NCI-H82 treated with DMSO at 0.1 percent for 48 hours (cell line): Measurements from ENCODE around the gene MGAT5.

Source experiments
- DNase-seq: peaks from one replicate; lab custom pipeline; 2025; ENCODE audit not compliant: unreplicated experiment; lab: John Stamatoyannopoulos, UW

MGAT5 gene

DNA sequence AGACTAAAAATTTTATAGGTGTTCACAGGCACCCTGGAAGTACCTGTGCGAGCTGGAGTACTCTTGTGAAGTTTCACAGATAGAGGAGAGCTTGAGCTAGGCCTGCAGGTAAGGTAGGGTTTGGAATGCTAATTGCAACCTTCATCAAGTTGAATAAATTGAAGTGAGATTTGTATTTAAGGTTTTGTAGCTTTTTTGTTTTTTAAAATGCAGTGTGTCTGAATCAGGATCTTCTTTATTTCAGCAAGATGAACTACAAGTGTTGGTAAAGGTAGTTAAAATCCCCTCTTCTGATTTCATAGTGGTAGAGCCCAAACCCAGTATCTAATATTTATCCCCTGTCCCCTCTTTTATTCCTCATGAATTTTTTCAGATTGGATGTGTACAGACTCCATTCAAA, 45.5 kb downstream of the MGAT5 start:
- no peak for DNase-seq

DNA sequence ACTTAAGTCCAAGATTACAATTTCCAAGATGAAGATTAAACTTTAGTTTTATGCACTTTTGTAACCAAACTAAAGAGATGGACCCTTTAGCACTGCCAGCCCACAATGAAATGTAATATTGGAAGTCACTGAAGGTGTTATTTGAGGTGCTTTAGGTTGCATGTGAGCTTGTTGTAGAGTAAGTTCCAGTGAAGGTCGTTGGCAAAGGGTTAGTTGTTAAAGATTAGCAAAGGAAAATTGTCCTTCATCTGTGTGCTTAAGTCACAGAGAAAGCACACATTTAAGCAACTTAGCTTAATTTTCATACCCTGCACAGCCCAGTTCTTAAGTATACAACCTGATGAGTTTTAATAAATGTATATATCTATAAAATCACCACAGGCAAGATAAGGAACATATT, 46.7 kb downstream of the MGAT5 start:
- DNase-seq = no peak

DNA sequence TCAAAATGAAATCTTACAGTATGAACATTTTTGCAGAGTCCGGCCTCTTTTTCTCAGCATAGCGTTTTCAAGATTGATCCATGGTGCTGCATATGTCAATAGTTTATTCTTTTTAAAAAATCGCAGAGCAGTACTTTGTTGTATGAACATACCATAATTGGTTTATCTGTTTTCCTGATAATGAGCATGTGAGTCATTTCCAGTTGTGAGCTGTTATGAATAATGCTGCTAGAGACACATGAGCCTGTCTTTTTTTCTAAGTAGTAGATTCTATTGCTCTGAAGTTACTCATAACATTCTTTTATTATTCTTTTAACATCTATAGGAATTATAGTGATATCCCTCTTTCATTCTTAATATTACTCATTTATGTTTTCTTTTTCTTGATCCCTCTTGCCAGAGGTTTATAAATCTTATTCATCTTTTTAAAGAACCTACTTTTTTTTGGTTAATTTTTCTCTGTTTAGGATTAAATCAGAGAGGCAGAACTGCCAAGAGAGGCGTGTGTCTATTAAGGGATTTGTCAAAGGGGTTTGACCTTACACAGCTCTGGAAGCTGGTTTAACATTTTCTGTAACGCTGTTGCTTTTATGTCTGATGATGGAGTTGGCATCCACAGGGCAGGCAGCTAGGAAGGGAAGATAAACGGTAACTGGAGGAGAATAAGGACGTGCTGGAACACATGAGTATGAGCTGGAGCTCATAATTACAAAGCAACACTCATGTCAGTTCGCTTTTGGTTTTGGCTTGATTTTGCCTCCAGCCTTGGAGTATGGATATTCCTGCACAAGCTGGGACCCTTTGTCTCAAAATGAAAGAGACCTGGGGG, 47.4 kb downstream of the MGAT5 start:
- no peak for DNase-seq

DNA sequence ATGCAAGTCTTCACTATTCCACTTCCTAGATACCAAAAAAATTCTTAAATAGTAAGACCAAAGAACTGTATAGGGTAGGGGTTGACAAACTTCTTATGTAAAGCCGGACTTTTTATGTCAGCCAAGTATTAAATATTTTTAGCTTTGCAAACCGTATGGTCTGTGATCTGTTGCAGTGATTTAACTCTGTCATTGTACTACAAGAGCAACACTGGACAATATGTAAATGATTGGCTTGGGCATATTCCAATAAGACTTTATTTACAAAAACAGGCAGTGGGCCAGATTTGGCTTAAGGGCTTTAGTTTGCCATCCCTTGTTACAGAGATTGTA, 48.0 kb downstream of the MGAT5 start:
- DNase-seq = no peak

DNA sequence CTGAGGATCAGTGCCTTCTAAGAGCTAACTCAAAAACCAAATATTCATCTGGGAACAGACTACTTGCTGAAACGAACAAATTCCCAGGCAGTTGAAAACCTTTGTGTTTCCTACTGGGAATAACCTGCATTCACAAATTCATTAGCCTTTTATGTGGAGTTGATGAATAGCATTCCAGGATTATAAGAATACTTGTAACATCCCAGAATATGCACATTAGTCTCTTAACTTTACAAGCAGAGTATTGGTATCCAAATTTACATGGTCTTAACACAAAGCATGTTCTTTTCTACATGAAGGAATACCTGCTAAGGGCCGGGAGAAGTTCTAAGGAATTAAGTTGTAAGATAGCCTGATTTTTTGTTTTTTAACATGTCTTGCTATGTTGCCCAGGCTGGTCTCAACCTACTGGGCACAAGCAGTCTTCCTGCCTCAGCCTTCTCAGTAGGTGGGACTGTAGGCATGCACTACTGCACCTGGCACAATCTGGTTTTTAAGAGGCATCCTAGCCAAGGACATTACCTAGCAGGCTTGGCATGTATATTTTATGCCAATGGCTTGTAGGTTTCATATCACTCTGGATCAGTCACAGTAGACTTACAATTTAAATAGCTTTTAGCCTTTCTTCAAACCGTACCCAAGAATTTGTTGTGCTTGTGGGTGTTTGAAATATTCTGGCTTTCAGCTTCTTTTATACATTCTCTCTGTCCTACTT, 50.7 kb downstream of the MGAT5 start:
- DNase-seq = no peak

DNA sequence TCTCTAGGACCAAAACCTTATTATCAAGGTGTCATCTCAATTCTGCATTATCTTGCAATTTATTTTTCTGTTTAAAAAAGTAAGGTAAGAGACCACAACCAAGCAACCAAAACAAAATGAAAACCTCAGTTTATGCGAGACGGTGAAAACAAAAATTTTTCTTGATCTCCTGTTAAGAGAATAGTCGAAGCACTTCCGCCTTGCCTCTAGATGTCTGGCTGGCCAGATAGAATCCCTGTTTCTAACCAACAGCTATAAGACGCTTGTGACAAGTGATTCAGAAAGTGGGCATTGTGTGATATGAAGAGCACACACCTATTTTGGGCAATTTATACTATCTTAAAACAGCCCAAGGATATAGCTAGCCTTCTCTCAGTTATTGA, 51.2 kb downstream of the MGAT5 start:
- DNase-seq = no peak

DNA sequence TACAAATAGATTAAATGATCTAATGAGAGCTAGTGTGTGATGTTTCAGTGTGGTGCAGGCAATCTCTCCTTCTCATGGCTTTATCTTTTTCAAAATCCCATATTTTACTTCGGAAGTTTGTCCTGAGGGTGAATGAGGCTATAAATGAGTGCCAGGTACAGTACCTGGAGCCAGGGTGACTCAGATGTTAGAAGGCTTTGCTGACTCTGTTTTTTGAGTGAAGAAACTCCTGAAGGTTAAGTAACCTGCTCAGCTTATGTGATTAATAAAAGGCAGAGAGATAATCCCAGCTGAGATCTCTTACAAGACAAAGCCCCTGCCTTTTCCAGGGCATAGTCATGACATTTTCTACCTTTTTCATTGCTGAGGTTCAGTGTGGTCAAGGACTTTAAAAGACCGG, 52.6 kb downstream of the MGAT5 start:
- DNase-seq = peak; percentile 47

DNA sequence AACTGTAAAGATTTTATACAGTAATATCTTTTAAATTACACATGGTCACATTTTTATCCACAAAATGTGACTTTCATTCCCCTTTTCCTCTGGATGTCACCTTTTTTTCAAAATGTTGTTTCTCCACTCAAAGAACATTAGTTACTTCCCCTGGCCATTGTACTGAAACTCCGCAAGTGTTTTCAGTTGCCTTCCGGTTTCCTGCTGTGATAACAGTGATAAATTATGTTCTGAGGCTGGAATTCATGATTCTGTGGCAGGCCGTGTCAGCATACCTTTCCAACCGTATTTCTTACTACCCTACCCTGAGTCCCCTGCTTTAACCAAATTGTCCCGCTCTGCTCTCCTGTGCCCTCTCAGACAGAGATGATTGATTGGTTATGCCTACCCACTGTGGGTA, 53.5 kb downstream of the MGAT5 start:
- DNase-seq = no peak

DNA sequence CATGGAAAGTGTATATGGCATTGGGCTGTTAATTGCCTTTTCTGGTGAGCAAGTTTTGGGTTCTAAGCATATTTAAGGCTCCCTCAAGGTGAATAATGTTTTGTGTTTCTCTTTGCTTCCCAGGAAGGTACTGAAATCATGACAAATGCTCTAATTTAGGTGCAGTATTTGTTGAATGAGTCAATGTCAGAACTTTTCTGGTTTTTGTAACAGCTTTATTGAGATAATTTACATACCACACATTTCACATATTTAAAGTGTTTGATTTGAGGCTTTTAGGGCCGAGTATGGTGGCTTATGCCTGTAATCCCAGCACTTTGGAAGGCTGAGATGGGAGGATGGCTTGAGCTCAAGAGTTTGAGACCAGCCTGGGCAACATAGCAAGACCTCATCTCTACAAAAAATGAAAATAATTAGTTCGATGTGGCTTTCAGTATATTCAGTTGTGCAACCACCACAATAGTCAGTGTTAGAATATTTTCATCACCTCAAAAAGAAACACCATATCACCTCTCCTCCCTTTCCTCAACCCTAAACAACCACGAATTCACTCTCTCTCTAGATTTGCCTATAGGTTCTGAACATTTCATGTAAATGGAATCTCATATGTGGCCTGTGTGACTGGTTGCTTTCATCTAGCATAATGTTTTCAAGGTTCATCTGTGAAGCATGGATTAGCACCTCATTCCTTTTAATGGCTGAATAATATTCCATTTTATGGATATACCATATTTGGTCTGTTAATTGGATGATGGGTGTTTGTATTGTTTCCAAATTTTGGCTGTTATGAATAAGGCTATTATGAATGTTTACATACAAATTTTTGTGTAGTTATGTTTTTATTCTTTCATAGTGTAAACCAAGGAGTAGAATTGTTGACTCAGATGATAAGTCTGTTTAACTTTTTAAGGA, 54.9 kb downstream of the MGAT5 start:
- no peak for DNase-seq

DNA sequence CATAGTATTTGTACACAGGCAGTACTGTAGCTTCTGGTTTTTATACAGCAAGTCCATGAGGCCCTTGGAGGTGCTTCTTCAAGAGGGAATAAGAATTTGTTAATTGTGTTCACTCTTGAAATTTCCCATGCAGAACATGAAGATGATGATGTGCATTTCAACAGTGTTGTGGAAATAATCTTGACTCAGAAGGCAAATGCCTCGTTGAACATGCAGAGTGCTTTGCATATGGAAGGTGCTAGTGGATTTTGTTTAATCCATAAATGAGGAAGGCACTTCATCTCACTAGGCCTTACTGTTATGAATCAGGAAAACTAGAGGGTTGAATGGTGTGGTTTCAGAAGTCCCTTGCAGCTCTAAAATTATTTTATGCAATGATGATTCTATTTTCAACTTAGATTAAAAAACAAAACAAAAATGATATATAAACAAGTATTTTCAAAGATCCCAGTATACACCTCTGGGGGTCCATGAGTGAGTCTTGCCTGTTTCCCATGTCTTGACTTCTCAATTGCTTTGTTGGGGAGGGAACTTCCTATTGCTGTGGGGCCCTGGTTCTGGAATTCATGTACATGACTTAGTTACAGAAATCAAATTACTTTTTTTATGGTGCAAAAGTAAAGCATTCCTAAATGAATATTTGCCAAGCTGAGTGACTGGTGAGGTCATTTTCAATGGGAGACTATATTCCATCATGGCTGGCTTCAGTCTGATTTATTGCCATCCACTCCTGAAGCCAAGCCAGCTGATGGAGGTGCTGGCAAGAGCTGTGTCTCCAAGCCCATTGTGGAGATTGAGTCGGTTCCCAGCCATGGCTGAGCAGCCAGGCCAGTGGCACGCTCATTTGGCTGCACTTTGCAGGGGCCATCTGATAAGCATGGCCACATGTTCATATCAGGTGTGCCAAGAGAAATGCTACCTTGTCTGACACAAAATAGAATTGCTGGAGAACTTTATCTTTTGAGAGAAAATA, 56.5 kb downstream of the MGAT5 start:
- DNase-seq = no peak

DNA sequence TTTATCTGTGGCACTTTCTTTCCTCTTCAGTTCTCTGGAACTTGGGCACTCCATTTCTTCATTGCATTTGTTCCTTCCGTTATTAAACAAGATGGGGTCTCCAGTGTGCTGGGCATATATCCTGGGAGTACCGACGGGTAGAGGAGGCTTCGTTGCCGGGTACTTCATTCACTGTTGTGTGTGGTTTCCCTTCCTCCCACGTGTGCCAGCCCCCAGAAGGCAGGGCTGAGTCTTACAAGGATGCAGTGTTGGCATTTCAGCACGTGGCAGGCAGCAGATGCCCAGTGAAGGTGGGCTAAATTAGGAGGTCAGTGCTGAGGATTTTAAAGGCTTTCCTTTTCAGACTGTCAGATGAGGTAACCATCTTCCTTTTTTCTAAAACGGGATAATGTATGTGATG, 58.6 kb downstream of the MGAT5 start:
- no peak for DNase-seq

DNA sequence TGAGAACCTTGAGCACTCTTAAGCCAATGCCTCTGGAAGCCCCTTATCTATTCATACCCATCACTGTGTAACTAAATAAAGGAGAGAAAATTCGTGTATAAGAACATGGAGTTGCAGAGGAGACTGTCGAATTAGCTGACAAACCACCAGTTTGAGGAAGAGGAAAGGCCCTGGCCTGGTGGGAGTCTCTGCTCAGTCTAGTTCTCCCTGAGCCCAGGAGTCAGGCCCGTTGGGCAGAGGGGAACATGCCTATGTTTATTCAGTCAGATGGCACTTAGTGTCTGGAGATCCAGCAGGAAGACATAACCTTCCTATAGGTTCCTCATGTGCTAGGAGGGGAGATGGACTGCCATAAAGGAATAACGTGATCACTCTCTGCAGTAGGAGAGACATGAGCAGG, 60.3 kb downstream of the MGAT5 start:
- no peak for DNase-seq

DNA sequence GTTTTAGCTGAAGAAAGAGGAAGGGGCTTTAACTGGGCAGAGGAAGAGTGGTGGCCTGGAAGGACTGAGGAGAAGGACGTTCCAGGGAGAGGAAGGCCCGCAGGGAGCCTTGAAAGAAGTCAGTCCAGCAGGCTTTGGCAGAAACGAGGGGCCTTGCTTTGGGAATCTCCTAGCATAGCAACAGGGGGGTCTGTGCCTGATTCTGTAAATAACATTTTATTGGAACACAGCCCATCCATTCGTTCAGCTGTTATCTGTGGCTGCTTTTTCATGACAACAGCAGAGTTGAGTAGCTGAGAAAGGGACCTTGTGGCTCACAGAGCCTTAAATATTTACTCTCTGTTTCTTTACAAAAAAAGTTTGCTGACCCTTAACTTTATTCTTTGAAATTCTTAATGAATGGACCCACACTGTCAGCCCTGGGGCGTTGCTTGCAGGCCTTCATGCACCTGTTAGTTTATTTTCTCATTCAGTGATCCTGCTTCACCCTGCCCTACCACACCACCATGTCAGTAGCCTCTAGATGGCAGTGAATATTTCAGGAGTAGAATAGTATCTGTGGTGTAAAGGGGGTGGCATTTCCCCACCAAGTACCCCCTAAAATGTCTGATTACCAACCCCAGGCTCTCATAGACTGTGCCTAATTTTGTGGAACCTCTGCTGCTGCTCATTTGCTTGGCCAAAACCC, 61.0 kb downstream of the MGAT5 start:
- no peak for DNase-seq

DNA sequence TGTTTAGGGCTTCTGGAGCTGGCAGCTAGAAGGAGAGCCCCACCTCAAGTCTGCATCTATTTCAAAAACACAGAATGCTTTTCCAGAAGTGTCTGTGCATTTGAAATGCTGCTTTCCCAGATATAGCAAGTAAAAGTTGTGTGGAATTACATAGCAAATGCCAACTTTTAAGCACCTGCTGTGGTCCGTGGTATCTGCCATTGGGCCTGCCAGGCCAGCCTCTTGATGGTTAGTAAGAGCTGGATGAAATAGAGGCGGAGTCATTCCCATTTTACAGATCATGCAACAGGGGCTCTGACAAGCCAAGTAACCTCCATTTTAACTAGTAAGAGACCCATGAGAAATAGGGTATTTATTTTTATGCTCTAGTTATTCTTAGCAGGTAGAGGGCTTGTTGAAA, 61.6 kb downstream of the MGAT5 start:
- no peak for DNase-seq

DNA sequence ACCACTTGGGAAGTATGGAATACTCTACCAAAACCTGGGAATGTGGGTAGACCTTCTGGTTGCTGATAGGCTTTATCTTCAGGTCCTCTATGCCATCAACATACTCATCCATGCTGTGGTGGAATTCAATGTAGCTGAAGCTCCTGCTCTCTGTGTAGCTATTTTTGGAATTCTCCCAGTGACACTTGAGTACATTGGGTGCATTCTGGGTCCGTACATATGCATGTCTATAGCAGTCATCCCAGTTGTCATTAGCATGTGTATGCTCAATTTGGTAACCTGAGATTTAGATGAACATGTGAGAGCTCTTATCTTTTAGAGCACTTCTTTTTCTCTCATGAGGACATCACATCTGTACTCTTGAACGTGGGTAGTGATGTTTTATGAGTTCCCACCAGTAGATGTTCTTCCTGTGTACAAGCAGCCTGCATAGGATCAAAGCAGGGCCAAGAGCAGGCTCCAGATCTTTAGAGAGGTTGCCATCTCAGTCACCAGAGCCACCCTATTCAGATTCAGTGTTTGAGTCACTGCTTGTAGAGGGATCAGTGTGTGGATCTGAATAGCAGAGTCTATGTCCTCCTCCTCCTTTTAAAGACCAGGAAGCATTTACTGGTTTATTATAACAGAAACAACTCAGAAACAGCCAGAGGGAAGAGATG, 65.9 kb downstream of the MGAT5 start:
- no peak for DNase-seq

DNA sequence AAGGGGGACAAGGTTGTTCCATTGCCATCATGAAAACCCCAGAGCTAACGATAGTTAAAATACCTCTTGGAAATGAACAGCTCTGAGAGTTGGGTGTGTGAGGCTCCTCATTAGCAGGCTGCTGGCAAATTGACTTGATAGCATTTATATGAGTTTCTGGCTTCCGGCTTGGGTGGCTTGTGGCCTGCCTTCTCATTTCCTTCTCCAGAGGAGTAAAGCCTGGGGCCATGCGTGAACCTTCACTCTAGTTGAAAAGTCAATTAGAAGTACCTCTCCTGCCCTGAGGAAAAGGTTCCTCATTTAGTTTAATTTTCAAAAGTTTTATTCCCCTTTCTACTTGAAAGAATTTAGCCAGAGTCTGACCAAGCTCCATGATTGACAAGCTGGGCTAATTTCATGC, 67.1 kb downstream of the MGAT5 start:
- no peak for DNase-seq

DNA sequence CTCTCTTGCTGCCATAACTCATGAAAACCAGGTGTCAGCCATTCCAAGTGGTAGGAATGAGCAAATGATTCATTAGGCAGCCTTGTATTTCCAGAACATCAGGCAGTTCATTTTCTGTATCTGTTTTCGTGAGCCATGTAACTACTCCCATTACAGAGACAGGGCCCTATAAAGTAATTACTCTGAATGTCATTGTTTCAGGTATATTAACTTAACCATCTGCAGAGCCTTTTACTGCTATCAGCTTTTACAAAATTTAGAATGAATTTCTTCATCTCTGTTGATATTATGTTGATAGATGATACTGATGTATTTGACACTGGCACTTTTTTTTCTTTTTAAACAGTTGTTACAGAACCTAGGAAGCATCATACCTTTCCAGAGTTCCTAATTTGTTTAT, 69.9 kb downstream of the MGAT5 start:
- no peak for DNase-seq

DNA sequence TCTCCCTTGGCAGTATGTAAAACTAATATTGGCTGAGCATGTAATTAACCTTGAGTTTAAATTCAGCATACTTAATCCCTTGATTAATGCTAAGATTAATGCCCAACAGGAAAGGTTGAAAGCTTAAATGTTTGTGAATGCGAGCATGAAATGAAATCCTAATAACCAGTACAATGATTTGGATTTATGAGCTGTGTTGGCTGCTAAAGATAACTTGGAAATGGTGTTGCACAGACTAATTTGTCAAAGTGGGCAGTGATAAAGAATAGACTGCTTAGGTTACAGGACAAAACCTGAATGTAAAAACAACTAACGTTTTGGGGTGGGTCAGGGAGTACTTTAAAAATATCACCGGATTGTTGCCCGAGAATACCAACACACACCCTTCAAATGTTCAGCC, 70.6 kb downstream of the MGAT5 start:
- DNase-seq = peak; percentile 67

DNA sequence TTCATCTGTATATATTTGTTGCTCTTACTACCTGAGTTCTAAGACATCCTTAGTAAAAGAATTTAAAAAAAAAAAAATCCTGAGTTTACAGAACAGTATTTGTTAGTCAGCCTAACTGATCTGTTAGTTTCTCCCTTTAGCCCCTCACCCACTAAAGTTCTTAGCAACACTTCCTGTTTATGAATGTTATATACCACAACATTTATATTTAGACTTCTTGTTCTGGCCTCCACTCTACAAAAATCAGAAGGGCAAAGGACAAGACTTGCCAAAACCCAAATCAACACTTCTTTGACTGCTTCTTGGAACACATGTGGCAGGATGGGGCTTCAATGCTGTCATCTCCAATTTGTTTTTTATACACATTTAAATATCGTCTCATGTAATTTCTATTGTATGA, 71.1 kb downstream of the MGAT5 start:
- DNase-seq = no peak

DNA sequence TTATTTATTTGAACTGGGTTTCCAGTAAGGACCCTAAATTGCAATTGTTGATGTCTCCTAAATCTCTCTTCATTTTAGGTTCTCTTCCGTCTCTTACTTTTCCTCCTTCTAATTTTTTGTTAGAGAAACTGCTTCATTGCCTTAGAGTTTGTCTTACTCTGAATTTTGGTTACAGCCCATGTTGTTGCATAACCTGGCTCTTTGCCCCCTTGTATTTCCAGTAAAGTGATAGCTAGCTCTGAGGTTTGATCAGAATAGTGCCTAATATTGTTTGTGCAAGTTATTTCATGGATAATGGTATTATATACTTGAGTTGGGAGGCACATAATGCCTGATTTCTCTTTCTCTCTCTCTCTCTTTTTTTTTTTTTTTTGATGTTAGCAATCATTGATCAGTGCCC, 71.8 kb downstream of the MGAT5 start:
- DNase-seq = no peak
